IPS-18c (cell line): ENCODE measurements around the gene INPP5B.

Experiments used
- H3K4me3 ChIP-seq: 2 replicates; pipeline ENCODE4 v1.7.0; 2013; ENCODE audit warnings: low read depth, mild to moderate bottlenecking, low read length, moderate library complexity; ENCODE audit not compliant: insufficient read depth
- H3K9me3 ChIP-seq: one replicate; pipeline ENCODE4 v1.6.1; 2013; ENCODE audit warnings: mild to moderate bottlenecking, low read length, moderate library complexity; ENCODE audit not compliant: control insufficient read depth, insufficient read depth

INPP5B gene

GRCh38 chr1:37839676-37840075 lies 107.2 kb downstream of the INPP5B start:
- H3K9me3 ChIP-seq: peaks cover 2% of the 10 kb centered on the region
- no peak overlapping the region for H3K4me3 ChIP-seq

- no peak overlapping the region for H3K4me3 ChIP-seq
- no peaks in the 10 kb centered on the region for H3K9me3 ChIP-seq
Measured at GRCh38 chr1:37836788-37837187, 110.1 kb downstream of the INPP5B start.

- Histone ChIP-seq H3K9me3 (no peaks in the 10 kb centered on the region), H3K4me3 (no peak overlapping the region)
Measured at GRCh38 chr1:37831809-37832208, 115.0 kb downstream of the INPP5B start.

- no peaks in the 10 kb centered on the region for H3K9me3 ChIP-seq
- H3K4me3 ChIP-seq: no peak overlapping the region
Measured at GRCh38 chr1:37831109-37831508, 115.7 kb downstream of the INPP5B start.

GRCh38 chr1:37828410-37829074 lies 118.3 kb downstream of the INPP5B start:
- no peak overlapping the region for H3K4me3 ChIP-seq

GRCh38 chr1:37825506-37825905 lies 121.3 kb downstream of the INPP5B start:
- Histone ChIP-seq H3K9me3 (no peaks in the 10 kb centered on the region), H3K4me3 (no peak overlapping the region)

More at GRCh38 chr1:37828410-37829074, 118.3 kb downstream of the INPP5B start:
- no peaks in the 10 kb centered on the region for H3K9me3 ChIP-seq

- Histone ChIP-seq H3K9me3 (no peaks in the 10 kb centered on the region), H3K4me3 (no peak overlapping the region)
Measured at GRCh38 chr1:37824001-37824400, 122.9 kb downstream of the INPP5B start.

- H3K4me3 ChIP-seq: no peak overlapping the region
- no peaks in the 10 kb centered on the region for H3K9me3 ChIP-seq
Measured at GRCh38 chr1:37822906-37823815, 123.7 kb downstream of the INPP5B start.

GRCh38 chr1:37821481-37821880 lies 125.4 kb downstream of the INPP5B start:
- no peaks in the 10 kb centered on the region for H3K9me3 ChIP-seq

GRCh38 chr1:37817481-37817880 lies 129.4 kb downstream of the INPP5B start:
- no peak overlapping the region for H3K4me3 ChIP-seq
- H3K9me3 ChIP-seq: no peaks in the 10 kb centered on the region

More at GRCh38 chr1:37821481-37821880, 125.4 kb downstream of the INPP5B start:
- no peak overlapping the region for H3K4me3 ChIP-seq

- H3K9me3 ChIP-seq: no peaks in the 10 kb centered on the region
Measured at GRCh38 chr1:37814252-37814651, 132.6 kb downstream of the INPP5B start.

GRCh38 chr1:37813529-37814145 lies 133.2 kb downstream of the INPP5B start:
- no peak overlapping the region for H3K4me3 ChIP-seq
- no peaks in the 10 kb centered on the region for H3K9me3 ChIP-seq

More at GRCh38 chr1:37814252-37814651, 132.6 kb downstream of the INPP5B start:
- H3K4me3 ChIP-seq: no peak overlapping the region

- no peaks in the 10 kb centered on the region for H3K9me3 ChIP-seq
- no peak overlapping the region for H3K4me3 ChIP-seq
Measured at GRCh38 chr1:37811027-37811655, 135.7 kb downstream of the INPP5B start.
